Activated naive CD8-positive, alpha-beta T cell (primary cell): Measurements from ENCODE around the gene ANO5.

Source experiments
- H3K27ac Mint-ChIP-seq: one replicate; pipeline ENCODE4 v1.8.0; 2021; ENCODE audit warnings: mixed read lengths
- H3K27me3 Mint-ChIP-seq: one replicate; pipeline ENCODE4 v1.8.0; 2021; ENCODE audit warnings: mixed read lengths
- H3K36me3 Mint-ChIP-seq: one replicate; pipeline ENCODE4 v1.8.0; 2021; ENCODE audit warnings: mixed read lengths
- H3K4me1 Mint-ChIP-seq: one replicate; pipeline ENCODE4 v1.8.0; 2021; ENCODE audit warnings: low read depth, mixed read lengths
- H3K4me3 Mint-ChIP-seq: one replicate; pipeline ENCODE4 v1.8.0; 2021; ENCODE audit warnings: mild to moderate bottlenecking, mixed read lengths
- H3K9me3 Mint-ChIP-seq: one replicate; pipeline ENCODE4 v1.8.0; 2021; ENCODE audit warnings: low read depth, mixed read lengths

Gene ANO5, protein sequence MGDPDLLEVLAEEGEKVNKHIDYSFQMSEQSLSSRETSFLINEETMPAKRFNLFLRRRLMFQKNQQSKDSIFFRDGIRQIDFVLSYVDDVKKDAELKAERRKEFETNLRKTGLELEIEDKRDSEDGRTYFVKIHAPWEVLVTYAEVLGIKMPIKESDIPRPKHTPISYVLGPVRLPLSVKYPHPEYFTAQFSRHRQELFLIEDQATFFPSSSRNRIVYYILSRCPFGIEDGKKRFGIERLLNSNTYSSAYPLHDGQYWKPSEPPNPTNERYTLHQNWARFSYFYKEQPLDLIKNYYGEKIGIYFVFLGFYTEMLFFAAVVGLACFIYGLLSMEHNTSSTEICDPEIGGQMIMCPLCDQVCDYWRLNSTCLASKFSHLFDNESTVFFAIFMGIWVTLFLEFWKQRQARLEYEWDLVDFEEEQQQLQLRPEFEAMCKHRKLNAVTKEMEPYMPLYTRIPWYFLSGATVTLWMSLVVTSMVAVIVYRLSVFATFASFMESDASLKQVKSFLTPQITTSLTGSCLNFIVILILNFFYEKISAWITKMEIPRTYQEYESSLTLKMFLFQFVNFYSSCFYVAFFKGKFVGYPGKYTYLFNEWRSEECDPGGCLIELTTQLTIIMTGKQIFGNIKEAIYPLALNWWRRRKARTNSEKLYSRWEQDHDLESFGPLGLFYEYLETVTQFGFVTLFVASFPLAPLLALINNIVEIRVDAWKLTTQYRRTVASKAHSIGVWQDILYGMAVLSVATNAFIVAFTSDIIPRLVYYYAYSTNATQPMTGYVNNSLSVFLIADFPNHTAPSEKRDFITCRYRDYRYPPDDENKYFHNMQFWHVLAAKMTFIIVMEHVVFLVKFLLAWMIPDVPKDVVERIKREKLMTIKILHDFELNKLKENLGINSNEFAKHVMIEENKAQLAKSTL

DNA sequence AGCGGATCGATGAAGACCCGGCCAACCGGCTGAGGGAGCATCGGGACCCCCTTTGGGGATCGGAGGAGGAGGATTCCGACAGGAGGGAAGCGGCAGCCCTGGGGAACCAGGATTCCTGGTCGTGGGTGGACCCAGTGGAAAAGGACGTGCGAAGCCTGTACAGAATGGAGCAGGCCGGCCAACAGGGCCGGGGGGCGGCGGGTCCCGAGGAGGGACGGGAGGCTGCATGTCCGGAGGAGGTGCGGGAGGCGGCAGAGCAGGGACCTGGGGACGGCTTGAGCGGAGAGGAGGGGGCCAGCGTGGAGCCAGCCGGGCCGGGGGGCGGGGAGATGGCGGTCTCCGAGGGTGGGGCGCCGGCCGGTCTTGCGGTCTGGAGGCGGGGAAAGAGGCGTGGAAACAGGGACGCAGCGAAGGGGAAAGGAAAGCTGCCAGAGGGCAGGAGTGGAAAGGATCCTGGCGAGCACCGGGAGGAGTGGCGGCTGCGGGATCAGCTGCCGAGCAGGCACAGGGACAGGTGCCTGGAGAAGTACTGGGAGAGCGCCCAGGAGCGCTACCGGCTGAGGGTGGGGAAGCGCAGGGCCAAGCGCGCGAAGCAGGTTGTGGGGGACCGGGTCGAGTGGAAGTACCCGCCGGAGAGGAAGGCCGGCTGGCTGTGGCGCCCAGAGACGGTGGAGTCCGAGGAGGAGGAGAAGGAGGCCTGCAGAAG, at the start of gene ANO5:
TSS of gene ANO5 (plus strand) at position 444 of the 706 bp plus-strand sequence. CDS start 408 bp downstream, outside the sequence.
- Mint-ChIP-seq H3K9me3 (no peaks in the 10 kb centered on the region), H3K4me3 (peak within 1 kb of the TSS; percentile 53), H3K27ac (no peak within 1 kb of the TSS), H3K27me3 (peaks cover 18% of the 10 kb centered on the region), H3K4me1 (peaks cover 11% of the 10 kb centered on the region), H3K36me3 (no peaks in the 10 kb centered on the region)

DNA sequence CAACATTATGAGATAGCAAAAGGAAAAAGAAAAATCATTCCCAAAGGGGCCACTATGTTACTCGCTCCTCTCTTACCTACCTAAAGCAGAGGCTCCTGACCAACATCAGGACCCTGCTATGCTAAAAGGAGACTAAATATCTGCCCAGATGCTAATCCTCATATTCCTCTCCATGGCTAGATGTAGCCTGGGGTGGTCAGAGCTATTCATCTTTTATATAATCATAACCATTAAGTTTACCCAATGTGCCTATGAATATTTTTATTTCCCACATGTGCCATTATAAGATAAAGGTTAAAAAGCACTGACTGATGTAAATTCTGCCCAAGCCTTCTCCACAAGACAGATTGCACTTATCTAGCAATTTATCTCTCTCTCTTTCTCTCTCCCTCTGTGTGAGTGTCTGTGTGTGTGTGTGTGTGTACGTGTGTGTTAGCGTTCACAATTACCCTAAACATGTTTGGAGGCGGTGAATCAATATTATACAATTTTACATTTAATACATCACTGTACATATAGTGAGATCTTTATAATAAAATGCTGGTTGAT, 41.2 kb upstream of the ANO5 start:
- Mint-ChIP-seq H3K36me3 (no peaks in the 10 kb centered on the region), H3K9me3 (peaks cover 4% of the 10 kb centered on the region), H3K27me3 (no peaks in the 10 kb centered on the region), H3K27ac (no peak overlapping the region), H3K4me1 (no peaks in the 10 kb centered on the region), H3K4me3 (no peak overlapping the region)

DNA sequence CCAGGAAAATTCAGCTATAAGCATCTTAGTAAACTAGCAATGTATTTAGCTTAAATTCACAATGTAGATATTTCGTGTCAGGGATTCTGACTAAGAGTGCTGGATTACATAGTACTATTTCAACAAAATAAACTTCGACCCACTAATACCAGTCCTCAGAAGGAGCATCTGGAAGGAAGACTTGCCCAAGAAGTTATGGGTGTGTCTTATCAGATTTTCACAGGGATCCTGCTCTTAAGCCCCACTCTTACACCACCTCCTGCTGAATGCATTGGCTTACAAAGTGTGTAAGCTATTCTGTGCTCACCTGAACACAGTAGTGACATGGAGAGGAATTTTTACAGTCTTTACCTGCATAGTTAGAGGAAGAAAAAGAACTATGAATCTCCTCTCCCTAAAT, 35.4 kb upstream of the ANO5 start:
- no peaks in the 10 kb centered on the region for H3K27me3 Mint-ChIP-seq
- H3K4me3 Mint-ChIP-seq, result no peak overlapping the region
- H3K36me3 Mint-ChIP-seq, result no peaks in the 10 kb centered on the region
- no peak overlapping the region for H3K27ac Mint-ChIP-seq
- H3K9me3 Mint-ChIP-seq, result no peaks in the 10 kb centered on the region
- H3K4me1 Mint-ChIP-seq, result no peaks in the 10 kb centered on the region

DNA sequence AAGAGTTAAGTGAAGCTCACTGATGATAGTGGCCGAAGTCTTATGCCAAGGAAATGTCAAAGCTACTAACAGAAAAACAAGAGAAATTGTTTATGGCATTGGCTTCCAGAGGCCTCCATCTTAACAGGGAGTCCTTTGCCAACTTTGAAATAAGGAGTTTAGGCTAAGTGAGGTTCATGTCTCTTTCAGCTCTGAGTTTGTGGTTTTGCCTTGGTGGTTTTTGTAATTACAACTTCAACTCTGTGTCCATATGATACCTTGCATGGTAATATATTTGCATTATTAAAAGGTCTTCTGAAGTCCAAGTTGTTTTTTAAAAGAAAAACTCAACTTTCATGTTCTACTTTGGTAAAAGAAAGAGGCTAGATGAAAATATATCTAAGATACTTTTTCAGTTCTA, 31.4 kb upstream of the ANO5 start:
- no peaks in the 10 kb centered on the region for H3K36me3 Mint-ChIP-seq
- H3K27me3 Mint-ChIP-seq, result no peaks in the 10 kb centered on the region
- H3K9me3 Mint-ChIP-seq, result no peaks in the 10 kb centered on the region
- H3K4me3 Mint-ChIP-seq, result no peak overlapping the region
- H3K4me1 Mint-ChIP-seq, result no peaks in the 10 kb centered on the region
- no peak overlapping the region for H3K27ac Mint-ChIP-seq

DNA sequence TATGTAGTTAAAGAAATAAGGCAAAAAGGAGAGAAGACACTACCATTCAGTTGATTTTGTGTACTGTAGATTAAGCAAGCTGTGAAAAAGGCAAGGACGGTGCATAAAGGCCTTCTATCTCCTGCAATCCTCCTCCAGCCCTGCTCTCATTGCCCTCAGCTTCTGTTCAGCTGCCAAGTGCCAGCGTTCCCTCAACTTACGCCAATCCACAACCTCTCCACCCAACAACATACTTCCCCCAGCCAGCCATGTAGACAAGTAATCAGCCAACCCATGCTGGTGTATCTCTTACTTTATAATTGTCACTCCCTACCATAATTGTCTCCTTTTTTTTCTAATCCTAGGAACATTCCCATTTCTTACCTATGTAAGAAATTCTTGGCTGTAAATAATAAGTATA, 30.1 kb upstream of the ANO5 start:
- Mint-ChIP-seq H3K9me3 (no peaks in the 10 kb centered on the region), H3K4me1 (no peaks in the 10 kb centered on the region), H3K27ac (no peak overlapping the region), H3K4me3 (no peak overlapping the region), H3K36me3 (no peaks in the 10 kb centered on the region), H3K27me3 (no peaks in the 10 kb centered on the region)

DNA sequence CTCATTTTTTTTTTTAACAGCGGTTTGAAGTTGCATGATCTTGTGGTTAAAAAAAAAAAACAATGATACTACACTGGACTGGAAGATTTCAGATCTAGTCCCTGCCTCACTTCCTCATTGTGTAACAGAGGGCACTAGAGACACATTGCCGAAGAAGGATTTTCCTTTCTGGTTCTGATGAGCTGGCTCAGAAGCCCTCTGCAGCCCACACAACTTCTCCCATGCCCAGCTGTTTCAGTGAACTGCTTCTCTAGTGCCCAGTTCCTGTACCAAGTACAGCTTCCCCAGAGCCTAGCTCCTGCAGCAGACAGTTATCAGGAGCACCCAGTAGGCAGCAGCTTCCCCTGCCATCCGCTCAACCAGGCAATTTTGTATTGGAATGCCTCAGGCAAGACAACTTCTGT, 29.5 kb upstream of the ANO5 start:
- H3K36me3 Mint-ChIP-seq, result no peaks in the 10 kb centered on the region
- H3K4me1 Mint-ChIP-seq, result no peaks in the 10 kb centered on the region
- H3K9me3 Mint-ChIP-seq, result no peaks in the 10 kb centered on the region
- no peaks in the 10 kb centered on the region for H3K27me3 Mint-ChIP-seq
- H3K4me3 Mint-ChIP-seq, result no peak overlapping the region
- no peak overlapping the region for H3K27ac Mint-ChIP-seq

DNA sequence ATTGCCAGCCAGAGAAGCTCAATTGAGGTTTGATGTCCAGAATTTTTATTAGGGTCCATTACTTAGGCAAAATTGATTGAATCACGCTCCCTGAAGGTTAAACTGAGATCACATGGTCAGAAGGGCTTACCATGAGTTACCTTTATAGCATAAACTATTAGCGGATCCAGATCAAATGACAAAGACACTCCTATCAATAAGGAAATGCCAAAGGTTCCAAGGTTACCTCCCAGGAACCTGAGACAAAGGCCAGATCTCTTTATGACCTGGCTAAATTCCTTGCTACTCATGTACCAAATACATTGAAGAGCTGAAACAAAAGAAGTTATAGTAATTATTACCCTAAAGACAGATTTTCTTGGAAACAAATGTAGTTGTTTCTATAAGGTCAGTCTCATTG, 27.8 kb upstream of the ANO5 start:
- no peaks in the 10 kb centered on the region for H3K9me3 Mint-ChIP-seq
- H3K36me3 Mint-ChIP-seq, result no peaks in the 10 kb centered on the region
- H3K4me3 Mint-ChIP-seq, result no peak overlapping the region
- no peaks in the 10 kb centered on the region for H3K4me1 Mint-ChIP-seq
- H3K27me3 Mint-ChIP-seq, result no peaks in the 10 kb centered on the region
- no peak overlapping the region for H3K27ac Mint-ChIP-seq

DNA sequence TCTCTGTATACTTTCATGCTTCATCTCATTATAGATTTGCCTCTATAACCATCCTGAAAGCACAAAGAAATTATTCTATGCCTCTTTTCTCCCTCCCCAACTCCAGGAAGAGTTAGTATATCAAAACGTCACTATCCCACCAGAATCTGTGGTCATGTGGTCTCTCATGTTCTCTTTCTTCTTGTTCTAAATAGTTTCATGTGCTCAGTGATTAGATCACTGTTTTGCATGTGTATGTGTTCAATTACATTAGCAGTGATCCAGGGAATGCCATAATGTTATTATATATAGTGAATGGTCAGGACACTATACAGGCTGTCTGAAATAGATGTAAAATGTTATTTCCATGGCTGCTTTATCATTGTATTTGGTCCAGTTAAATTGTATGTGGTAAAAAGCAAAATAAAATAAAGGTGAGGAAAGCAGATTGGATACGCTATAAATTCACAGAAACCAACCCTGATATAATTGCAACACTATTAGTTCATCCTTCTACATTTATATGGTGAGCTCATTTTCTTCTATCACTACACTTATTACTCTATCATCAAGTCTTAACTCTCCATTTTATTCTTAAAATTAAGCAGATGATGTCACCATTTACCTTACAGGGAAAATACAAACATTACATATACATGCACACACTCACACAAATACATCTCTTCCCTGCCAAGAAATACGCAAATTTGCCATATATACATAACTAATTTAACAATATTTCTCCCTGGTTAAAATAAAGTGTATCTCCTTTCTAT, 26.9 kb upstream of the ANO5 start:
- Mint-ChIP-seq H3K27ac (no peak overlapping the region), H3K4me1 (no peaks in the 10 kb centered on the region), H3K36me3 (no peaks in the 10 kb centered on the region), H3K27me3 (no peaks in the 10 kb centered on the region), H3K4me3 (no peak overlapping the region), H3K9me3 (no peaks in the 10 kb centered on the region)

DNA sequence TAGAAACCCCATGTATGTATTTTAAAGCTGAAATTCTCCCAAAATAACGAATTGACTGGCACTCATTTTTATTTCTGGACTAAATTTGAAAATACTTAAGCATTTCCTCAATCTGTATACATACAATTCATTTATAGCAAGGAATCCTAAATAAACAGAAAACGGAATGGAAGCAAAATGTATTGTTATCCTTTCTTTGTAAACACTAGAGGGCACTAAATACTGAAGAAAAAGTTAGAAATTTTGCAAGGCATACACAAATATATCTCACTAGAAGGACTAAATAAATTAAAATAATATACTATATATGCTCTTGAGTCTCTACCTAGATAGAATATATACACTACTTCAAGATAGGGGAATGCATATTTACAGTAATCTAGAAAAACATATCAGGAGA, 23.1 kb upstream of the ANO5 start:
- Mint-ChIP-seq H3K9me3 (no peaks in the 10 kb centered on the region), H3K4me3 (no peak overlapping the region), H3K4me1 (no peaks in the 10 kb centered on the region), H3K27ac (no peak overlapping the region), H3K27me3 (no peaks in the 10 kb centered on the region), H3K36me3 (no peaks in the 10 kb centered on the region)

DNA sequence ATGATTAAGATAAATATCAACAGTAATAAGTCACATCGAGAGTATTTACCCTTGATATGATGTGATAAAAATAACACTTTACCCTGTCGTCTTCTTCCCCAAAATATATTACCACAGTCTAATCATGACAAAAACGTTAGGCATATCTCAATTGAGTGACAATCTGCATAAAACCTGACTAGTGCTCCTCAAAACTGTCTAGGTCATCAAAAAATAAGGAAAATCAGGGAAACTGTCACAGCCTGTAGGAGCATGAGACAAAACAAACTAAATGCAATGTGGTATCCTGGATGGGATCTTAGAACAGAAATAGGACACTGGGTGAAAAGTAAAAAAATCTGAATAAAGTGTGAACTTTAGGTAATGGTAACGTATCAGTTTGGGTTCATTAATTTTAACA, 19.4 kb upstream of the ANO5 start:
- H3K27me3 Mint-ChIP-seq, result no peaks in the 10 kb centered on the region
- H3K36me3 Mint-ChIP-seq, result no peaks in the 10 kb centered on the region
- no peak overlapping the region for H3K4me3 Mint-ChIP-seq
- no peaks in the 10 kb centered on the region for H3K4me1 Mint-ChIP-seq
- no peaks in the 10 kb centered on the region for H3K9me3 Mint-ChIP-seq
- no peak overlapping the region for H3K27ac Mint-ChIP-seq

DNA sequence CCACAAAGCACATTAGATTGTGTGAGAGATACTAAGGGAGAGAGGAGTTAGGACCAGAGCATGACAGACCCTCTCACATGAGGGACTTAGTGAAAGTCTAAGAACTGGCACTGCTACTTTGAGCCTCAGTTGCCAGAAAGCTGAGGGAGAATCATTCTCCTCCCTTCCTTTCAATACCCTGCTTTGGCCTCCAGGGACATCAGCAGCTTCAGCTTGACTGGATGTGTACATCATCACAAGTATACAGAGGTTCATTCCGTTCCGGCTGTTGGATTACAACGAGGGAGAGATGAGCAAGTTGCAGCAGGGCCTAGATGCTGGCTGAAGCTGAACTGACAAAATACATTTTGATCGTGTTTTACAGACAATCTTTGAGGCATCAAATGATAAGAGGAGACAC, 15.7 kb upstream of the ANO5 start:
- Mint-ChIP-seq H3K36me3 (no peaks in the 10 kb centered on the region), H3K27me3 (no peaks in the 10 kb centered on the region), H3K4me3 (no peak overlapping the region), H3K4me1 (no peaks in the 10 kb centered on the region), H3K27ac (no peak overlapping the region), H3K9me3 (no peaks in the 10 kb centered on the region)

DNA sequence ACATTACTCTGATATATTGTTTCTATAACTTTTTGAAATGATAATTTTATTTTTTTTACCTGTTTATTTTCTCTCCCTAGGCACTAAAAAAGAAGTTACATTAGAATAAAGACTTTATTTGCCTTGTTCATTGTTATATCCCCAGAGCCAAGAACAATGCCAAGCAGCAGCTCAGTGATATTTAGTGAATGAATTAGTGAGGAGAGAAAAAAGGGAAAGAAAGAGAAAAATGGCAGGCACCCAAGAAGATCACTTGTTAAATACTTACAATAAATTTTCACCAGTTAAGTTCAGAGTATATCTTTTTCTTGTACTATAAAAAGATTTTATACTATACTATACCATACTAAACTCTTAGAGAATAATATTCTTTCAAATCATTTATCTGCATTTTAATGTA, 13.3 kb upstream of the ANO5 start:
- H3K9me3 Mint-ChIP-seq, result no peaks in the 10 kb centered on the region
- H3K27me3 Mint-ChIP-seq, result no peaks in the 10 kb centered on the region
- no peaks in the 10 kb centered on the region for H3K36me3 Mint-ChIP-seq
- no peaks in the 10 kb centered on the region for H3K4me1 Mint-ChIP-seq
- H3K4me3 Mint-ChIP-seq, result no peak overlapping the region
- H3K27ac Mint-ChIP-seq, result no peak overlapping the region

DNA sequence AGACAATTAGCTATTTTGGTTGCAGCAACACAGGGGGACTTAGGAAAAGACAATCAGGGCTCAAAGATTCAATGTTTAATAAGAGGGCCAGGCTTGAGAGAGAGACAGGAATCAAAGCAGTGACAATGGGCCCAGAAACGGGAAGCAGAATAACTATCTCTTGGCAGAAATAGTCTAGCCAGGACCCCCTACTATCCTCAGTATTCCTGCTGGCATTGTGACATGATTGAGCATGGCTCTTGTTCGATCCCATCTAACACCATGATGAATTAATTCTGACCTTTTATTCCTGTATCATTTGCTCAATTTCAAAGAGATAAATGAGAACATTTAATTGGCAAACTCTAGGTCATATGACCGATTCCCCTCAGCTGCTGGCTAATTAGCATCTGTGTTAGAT, 12.8 kb upstream of the ANO5 start:
- H3K27ac Mint-ChIP-seq, result no peak overlapping the region
- H3K36me3 Mint-ChIP-seq, result no peaks in the 10 kb centered on the region
- H3K4me1 Mint-ChIP-seq, result no peaks in the 10 kb centered on the region
- H3K4me3 Mint-ChIP-seq, result no peak overlapping the region
- no peaks in the 10 kb centered on the region for H3K9me3 Mint-ChIP-seq
- H3K27me3 Mint-ChIP-seq, result no peaks in the 10 kb centered on the region

DNA sequence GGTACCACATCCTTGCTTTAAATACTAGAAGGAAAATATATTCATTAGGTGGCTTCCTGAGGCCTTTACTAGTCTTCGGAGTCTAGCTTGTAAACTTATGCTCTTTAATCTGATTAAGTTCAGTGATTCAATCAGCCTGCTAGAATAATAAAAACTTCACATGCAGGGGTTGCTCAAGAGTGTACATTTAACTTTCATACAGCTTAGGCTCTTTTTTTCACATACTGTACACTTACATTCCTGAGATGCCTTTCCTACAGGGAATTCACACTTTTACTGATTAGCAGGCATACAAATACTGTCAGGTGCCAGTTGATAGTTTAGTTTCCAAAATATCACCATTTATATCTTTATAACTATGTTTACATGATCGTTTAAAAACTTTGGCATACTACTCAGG, 3.2 kb upstream of the ANO5 start:
- Mint-ChIP-seq H3K4me1 (peaks cover 11% of the 10 kb centered on the region), H3K36me3 (no peaks in the 10 kb centered on the region), H3K9me3 (no peaks in the 10 kb centered on the region), H3K27me3 (peaks cover 14% of the 10 kb centered on the region), H3K4me3 (no peak overlapping the region), H3K27ac (no peak overlapping the region)
